Posterior vena cava (tissue), 2 donors: ENCODE measurements around the gene PIK3CG. TPM values are rescaled to one million over a fixed set of nuclear protein-coding genes. Genes with fewer than 3 reads are reported as not detected.
"Not testable (repeated sequence)": the region's sequence is repeated elsewhere in the genome, so short reads cannot be mapped to it uniquely, and the experiment has no call there.

Source experiments
- DNase-seq: peaks from one replicate; pipeline ENCODE4 v3.0.0-alpha.2; 2020; ENCODE audit warnings: low spot score
- intact Hi-C, 2 donors: fragments of 100-400 bp; cut with DNase I; formaldehyde crosslinking; loops; one replicate each; pipeline versions ENCODE4 v1.14.1 to v1.14.2; 2022 to 2023
- total RNA-seq, 2 donors: library from RNA; stranded (reverse); fragmentation: NEBNext Ultra II Directional; extraction: Animal tissue kit (Norgen Biotek cat#: 25700); gene quantifications; one replicate each; pipeline ENCODE4 v1.2.1, GENCODE V29; 2021
- donor health status: DM: yes; HTN: yes; CAD: no.
- donor health status: DM: yes; HTN: yes; CAD: no.

PIK3CG gene
- total RNA-seq, 2 donors from 2014 or later: 4.7 to 7.0 TPM

DNA sequence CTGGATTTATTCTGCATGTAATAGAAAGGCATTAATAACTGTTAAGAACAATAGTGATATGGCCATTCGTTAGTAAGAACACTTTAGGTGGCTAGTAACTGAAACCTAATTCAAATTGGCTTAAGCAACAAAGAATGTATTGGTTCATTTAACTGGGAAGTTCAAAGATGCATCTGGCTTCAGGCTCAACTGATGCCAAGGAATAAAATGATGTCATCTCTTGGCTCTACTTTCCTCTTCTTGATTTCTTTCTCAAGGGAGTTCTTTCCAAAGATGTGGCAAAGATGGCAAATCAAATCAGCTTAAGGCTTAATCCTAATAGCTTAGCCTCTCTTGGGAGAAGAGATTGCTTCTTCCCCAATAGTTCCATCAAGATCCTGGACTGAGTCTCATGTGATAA is 51.6 kb downstream of the PIK3CG start:
- intact Hi-C loops: no loop called here
- DNase-seq: no peak

DNA sequence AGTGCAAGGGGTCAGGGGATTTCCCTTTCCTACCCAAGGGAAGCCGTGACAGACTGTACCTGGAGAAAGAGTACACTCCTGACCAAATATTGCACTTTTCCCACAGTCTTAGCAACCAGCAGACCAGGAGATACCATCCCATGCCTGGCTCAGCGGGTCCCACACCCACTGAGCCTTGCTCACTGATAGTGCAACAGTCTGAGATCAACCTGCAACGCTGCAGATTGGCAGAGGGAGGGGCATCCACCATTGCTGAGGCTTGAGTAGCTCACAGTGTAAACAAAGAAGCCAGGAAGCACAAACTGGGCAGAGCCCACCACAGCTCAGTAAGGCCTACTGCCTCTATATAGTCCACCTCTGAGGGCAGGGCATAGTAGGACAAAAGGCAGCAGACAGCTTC is 53.9 kb downstream of the PIK3CG start:
- no peak for DNase-seq
- intact Hi-C loops: no loop called here

DNA sequence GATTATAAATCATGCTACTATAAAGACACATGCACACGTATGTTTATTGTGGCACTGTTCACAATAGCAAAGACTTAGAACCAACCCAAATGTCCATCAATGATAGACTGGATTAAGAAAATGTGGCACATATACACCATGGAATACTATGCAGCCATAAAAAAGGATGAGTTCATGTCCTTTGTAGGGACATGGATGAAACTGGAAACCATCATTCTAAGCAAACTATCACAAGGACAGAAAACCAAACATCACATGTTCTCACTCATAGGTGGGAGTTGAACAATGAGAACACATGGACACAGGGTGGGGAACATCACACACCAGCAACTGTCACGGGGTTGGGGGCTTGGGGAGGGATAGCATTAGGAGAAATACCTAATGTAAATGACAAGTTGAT is 59.4 kb downstream of the PIK3CG start:
- DNase-seq, intact Hi-C loops: not testable (repeated sequence)

GRCh38 chr7:106926892-106927291 is 61.8 kb downstream of the PIK3CG start:
- intact Hi-C loops: no loop called here

DNA sequence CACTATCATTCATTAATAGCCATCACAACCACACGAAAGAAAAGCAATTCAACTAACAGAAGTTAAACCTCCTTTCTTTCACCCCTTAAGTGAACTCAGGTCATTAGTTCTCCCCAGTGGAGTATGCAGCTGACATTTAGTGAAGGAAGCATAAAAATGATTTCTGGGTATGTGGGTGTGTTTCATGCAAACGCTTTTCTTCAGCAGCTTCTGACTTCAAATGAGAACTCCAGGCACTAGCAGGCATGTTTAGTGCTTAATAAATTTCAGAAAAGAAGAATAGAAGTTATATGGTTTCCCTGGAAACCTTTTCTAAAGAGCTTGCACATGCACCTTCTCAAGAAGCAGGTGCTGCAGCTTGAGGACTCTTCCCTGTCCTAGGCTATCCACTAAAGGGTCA is 62.5 kb downstream of the PIK3CG start:
- no peak for DNase-seq
- intact Hi-C loops: no loop called here

More at GRCh38 chr7:106926892-106927291, 61.8 kb downstream of the PIK3CG start:
- DNase-seq: no peak

DNA sequence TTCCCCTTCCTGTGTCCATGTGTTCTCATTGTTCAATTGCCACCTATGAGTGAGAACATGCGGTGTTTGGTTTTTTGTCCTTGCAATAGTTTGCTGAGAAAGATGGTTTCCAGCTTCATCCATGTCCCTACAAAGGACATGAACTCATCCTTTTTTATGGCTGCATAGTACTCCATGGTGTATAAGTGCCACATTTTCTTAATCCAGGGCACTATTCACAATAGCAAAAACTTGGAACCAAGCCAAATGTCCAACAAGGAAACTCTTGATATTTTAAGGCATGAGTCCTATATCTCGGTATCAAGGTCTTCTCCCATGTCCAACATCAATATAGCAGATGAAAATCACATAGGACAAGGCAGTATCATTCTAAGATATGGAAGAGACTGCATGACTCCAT is 64.5 kb downstream of the PIK3CG start:
- intact Hi-C loops, DNase-seq: not testable (repeated sequence)

DNA sequence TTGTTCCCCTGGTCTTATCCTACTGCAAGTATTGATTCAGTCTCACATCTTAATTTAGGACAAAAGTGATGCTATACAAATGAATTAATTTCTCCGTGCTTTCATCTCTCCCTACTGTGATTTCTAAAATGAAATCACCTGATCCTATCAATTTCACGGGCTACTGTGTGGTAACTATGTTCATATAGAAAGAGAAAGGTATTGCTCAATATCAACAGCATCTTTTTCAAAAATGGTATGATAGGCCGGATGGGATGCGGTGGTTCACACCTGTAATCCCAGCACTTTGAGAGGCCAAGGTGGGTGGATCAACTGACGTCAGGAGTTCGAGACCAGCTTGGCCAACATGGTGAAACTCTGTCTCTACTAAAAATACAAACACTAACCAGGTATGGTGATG is 71.2 kb downstream of the PIK3CG start:
- no peak for DNase-seq
- intact Hi-C loops: loop anchor here in 1 of 2 donors (5.0 kb wide), 1 partner anchor 366 kb away; no protein-coding TSS in a partner anchor

DNA sequence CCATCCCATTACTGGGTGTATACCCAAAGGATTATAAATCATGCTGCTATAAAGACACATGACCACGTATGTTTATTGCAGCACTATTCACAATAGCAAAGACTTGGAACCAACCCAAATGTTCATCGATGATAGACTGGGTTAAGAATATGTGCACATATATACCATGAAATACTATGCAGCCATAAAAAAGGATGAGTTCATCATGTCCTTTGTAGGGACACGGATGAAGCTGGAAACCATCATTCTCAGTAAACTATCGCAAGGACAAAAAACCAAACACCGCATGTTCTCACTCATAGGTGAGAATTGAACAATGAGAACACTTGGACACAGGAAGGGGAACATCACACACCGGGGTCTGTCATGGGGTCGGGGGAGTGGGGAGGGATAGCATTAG is 73.0 kb downstream of the PIK3CG start:
- intact Hi-C loops: loop anchor here in 1 of 2 donors (5.0 kb wide), 1 partner anchor 364 kb away; no protein-coding TSS in a partner anchor
- not testable (repeated sequence) for DNase-seq

- DNase-seq: no peak
- intact Hi-C loops: loop anchor here in 1 of 2 donors (5.0 kb wide), 1 partner anchor 363 kb away; no protein-coding TSS in a partner anchor
These were observed 73.7 kb downstream of the PIK3CG start for GRCh38 chr7:106938803-106939202.

- intact Hi-C loops: loop anchor here in 1 of 2 donors (10.0 kb wide), 1 partner anchor 211 kb away; no protein-coding TSS in a partner anchor
- DNase-seq: no peak
These were observed 79.1 kb downstream of the PIK3CG start for GRCh38 chr7:106944035-106944665.

GRCh38 chr7:106947244-106947728 is 82.2 kb downstream of the PIK3CG start:
- DNase-seq: no peak

DNA sequence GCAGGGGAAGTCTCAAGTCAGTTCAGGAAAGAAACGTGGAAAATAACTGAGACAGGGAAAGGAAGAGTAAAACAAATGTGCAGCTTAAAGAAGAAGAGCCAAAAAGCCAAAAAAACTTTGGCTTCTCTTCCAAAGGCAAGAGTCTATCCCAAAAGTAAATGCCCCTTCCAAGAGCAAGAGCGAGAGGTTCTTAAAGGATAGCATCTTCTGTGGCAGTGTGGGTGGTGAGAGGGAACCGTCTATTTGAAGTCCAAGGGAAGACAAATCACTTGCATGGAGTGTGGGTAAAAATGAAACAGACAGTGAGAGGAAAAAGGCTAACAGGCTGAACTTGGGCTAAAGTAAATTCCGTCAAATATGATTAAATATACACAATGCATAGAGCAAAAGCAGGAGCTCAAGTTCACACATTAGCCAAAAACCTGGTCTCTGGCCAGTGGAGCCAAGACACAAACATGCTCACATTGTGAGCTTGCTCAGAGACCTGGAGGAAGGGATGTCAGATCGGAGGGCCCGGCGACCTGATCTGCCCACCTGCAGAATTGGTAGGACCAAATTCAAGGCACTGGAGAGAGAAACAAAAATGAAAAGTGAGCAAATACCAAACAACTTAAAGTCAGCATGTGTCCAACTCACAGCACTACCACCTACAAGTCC is 87.0 kb downstream of the PIK3CG start:
- intact Hi-C loops: loop anchor here in 1 of 2 donors (10.0 kb wide), 1 partner anchor 183 kb away; no protein-coding TSS in a partner anchor
- no peak for DNase-seq

More at GRCh38 chr7:106947244-106947728, 82.2 kb downstream of the PIK3CG start:
- intact Hi-C loops: loop anchor here in 1 of 2 donors (10.0 kb wide), 1 partner anchor 208 kb away; no protein-coding TSS in a partner anchor

GRCh38 chr7:106952658-106953231 is 87.7 kb downstream of the PIK3CG start:
- intact Hi-C loops: loop anchor here in 1 of 2 donors (10.0 kb wide), 1 partner anchor 182 kb away; no protein-coding TSS in a partner anchor
- DNase-seq: no peak

DNA sequence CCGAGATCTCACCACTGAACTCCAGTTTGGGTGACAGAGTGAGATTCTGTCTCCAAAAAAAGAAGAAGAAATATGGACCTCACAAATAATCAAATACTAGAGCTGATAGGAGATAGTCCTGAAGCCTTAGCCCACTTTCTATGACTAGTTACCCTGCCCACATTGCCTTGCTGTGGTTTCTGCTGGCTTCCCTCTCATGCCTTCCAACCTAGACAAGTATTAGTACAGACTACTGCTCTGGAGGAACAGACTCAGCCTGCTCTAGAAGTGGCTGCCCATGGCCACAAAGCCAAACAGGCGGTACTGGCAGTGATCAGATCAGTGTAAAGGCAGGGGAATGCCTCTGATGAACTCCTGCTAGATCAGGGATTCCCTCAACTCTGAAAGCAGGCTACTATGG is 89.8 kb downstream of the PIK3CG start:
- intact Hi-C loops: loop anchor here in 1 of 2 donors (10.0 kb wide), 1 partner anchor 180 kb away; no protein-coding TSS in a partner anchor

DNA sequence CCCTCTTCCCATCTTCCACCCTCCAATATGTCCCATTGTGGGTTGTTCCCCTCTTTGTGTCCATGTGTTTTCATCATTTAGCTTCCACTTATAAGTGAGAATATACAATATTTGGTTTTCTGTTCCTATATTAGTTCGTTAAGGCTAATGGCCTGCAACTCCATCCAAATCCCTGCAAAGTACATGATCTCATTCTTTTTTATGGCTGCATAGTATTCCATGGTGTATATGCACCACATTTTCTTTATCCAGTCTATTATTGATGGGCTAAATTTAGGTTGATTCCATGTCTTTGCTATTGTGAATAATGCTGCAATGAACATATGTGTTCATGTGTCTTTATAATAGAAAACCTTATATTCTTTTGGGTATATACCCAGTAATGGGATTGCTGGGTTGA is 90.8 kb downstream of the PIK3CG start:
- not testable (repeated sequence) for DNase-seq
- intact Hi-C loops: loop anchor here in 1 of 2 donors (10.0 kb wide), 1 partner anchor 179 kb away; no protein-coding TSS in a partner anchor

More for the DNA sequence above, 89.8 kb downstream of the PIK3CG start:
- DNase-seq: no peak

Other genes starting within 250 kb of the PIK3CG start
- 10 to 100 TPM; 24.9 to 33.2 TPM for gene CCDC71L, start 204.1 kb upstream of the PIK3CG start, total RNA-seq
- gene PRKAR2B, start 179.4 kb downstream of the PIK3CG start, total RNA-seq: 1 to 10 TPM; 4.7 to 5.8 TPM